HEK293 (cell line): ENCODE data around the gene SLC12A8.

ENCODE experiments used
- CTCF ChIA-PET: fragments of 350-600 bp; formaldehyde crosslinking; extraction: SDS; loops from one replicate; lab custom pipeline; 2021; ENCODE audit warnings: antibody characterized with exemption; lab: Yijun Ruan, JAX
- POLR2A ChIA-PET: fragments of 300-600 bp; formaldehyde crosslinking; extraction: SDS; loops from one replicate; lab custom pipeline; 2020; ENCODE audit warnings: antibody characterized with exemption, inconsistent platforms; lab: Yijun Ruan, JAX
- H3K27ac ChIP-seq: fragments of 200-500 bp; sonication (Bioruptor generic); 2 replicates; pipeline ENCODE4 v1.5.1; 2014; ENCODE audit warnings: low read depth, low read length, control low read depth, inconsistent platforms; ENCODE audit errors: extremely low read depth
- H3K36me3 ChIP-seq, 2 experiments: fragments of 200-500 bp in 1 of 2; sonication (Bioruptor generic) in 1 of 2; 1 replicate in 1 of 2; 2 replicates in 1 of 2; pipeline ENCODE4 v1.5.1; 2014 to 2017; ENCODE audit warnings: inconsistent platforms in 2 of 2, low read length in 2 of 2; ENCODE audit not compliant: control insufficient read depth in 2 of 2, insufficient read depth in 1 of 2
- H3K4me1 ChIP-seq: fragments of 200-500 bp; sonication (Bioruptor generic); 2 replicates; pipeline ENCODE4 v1.5.1; 2014; ENCODE audit warnings: mild to moderate bottlenecking, low read length, inconsistent platforms; ENCODE audit not compliant: control insufficient read depth, insufficient read depth
- H3K4me3 ChIP-seq: 2 replicates; pipeline ENCODE4 v1.5.1; 2011; ENCODE audit warnings: low read depth, mild to moderate bottlenecking, control low read depth, low read length, moderate library complexity
- H3K9me3 ChIP-seq: fragments of 200-500 bp; sonication (Bioruptor generic); 2 replicates; pipeline ENCODE4 v1.5.1; 2014; ENCODE audit warnings: low read depth, low read length, inconsistent platforms; ENCODE audit not compliant: control insufficient read depth, insufficient read depth
- BCL11A ChIP-seq: fragments of 450-650 bp; formaldehyde crosslinking; IDR thresholded peaks from 2 replicates; pipeline ENCODE4 v1.5.1; 2016; ENCODE audit warnings: low read depth, missing biosample characterization, missing genetic modification characterization
- GLIS2 ChIP-seq: fragments of 450-650 bp; formaldehyde crosslinking; IDR thresholded peaks from 2 replicates; pipeline ENCODE4 v1.5.1; 2016; ENCODE audit warnings: missing biosample characterization, missing genetic modification characterization
- HIC1 ChIP-seq: fragments of 450-650 bp; formaldehyde crosslinking; IDR thresholded peaks from 2 replicates; pipeline ENCODE4 v1.5.1; 2016; ENCODE audit warnings: missing biosample characterization, missing genetic modification characterization
- HOXC10 ChIP-seq: sonication (generic); formaldehyde crosslinking; IDR thresholded peaks from 2 replicates; pipeline ENCODE4 v1.8.1; 2023; ENCODE audit warnings: mild to moderate bottlenecking, missing genetic modification reagents
- KLF1 ChIP-seq: fragments of 450-650 bp; formaldehyde crosslinking; IDR thresholded peaks from 2 replicates; pipeline ENCODE4 v1.5.1; 2016; ENCODE audit warnings: missing biosample characterization, missing genetic modification characterization
- PRDM2 ChIP-seq: fragments of 450-650 bp; formaldehyde crosslinking; IDR thresholded peaks from 2 replicates; pipeline ENCODE4 v1.5.1; 2016; ENCODE audit warnings: missing biosample characterization, missing genetic modification characterization, borderline replicate concordance
- SCRT1 ChIP-seq: fragments of 450-650 bp; formaldehyde crosslinking; IDR thresholded peaks from 2 replicates; pipeline ENCODE4 v1.5.1; 2016; ENCODE audit warnings: missing biosample characterization, missing genetic modification characterization, borderline replicate concordance
- SETDB1 ChIP-seq: IDR thresholded peaks from one replicate; pipeline ENCODE4 v1.6.1; 2017; ENCODE audit warnings: mild to moderate bottlenecking, low read length, moderate library complexity, mixed read lengths; ENCODE audit not compliant: insufficient read length
- WT1 ChIP-seq: fragments of 450-650 bp; formaldehyde crosslinking; IDR thresholded peaks from 2 replicates; pipeline ENCODE4 v1.5.1; 2016; ENCODE audit warnings: missing biosample characterization, missing genetic modification characterization
- ZBTB17 ChIP-seq: fragments of 450-650 bp; formaldehyde crosslinking; IDR thresholded peaks from 2 replicates; pipeline ENCODE4 v1.5.1; 2016; ENCODE audit warnings: missing biosample characterization, missing genetic modification characterization
- ZNF112 ChIP-seq: fragments of 450-650 bp; formaldehyde crosslinking; IDR thresholded peaks from 2 replicates; pipeline ENCODE4 v1.5.0; 2017; ENCODE audit warnings: missing biosample characterization, missing genetic modification characterization
- ZNF114 ChIP-seq: fragments of 450-650 bp; formaldehyde crosslinking; IDR thresholded peaks from 2 replicates; pipeline ENCODE4 v1.5.0; 2017; ENCODE audit warnings: missing biosample characterization, missing genetic modification characterization
- ZNF132 ChIP-seq: fragments of 450-650 bp; formaldehyde crosslinking; IDR thresholded peaks from 2 replicates; pipeline ENCODE4 v1.5.1; 2017; ENCODE audit warnings: missing biosample characterization, missing genetic modification characterization, borderline replicate concordance
- ZNF174 ChIP-seq: fragments of 450-650 bp; formaldehyde crosslinking; IDR thresholded peaks from 2 replicates; pipeline ENCODE4 v1.5.0; 2017; ENCODE audit warnings: missing biosample characterization, mild to moderate bottlenecking, missing genetic modification characterization
- ZNF214 ChIP-seq: fragments of 450-650 bp; formaldehyde crosslinking; IDR thresholded peaks from 2 replicates; pipeline ENCODE4 v1.5.1; 2017; ENCODE audit warnings: missing biosample characterization, mild to moderate bottlenecking, missing genetic modification characterization, borderline replicate concordance
- ZNF221 ChIP-seq: fragments of 450-650 bp; formaldehyde crosslinking; IDR thresholded peaks from 2 replicates; pipeline ENCODE4 v1.5.1; 2017; ENCODE audit warnings: missing biosample characterization, missing genetic modification characterization, borderline replicate concordance
- ZNF23 ChIP-seq: fragments of 450-650 bp; formaldehyde crosslinking; IDR thresholded peaks from 2 replicates; pipeline ENCODE4 v1.5.1; 2016; ENCODE audit warnings: missing biosample characterization, missing genetic modification characterization, borderline replicate concordance
- ZNF416 ChIP-seq: fragments of 450-650 bp; formaldehyde crosslinking; IDR thresholded peaks from 2 replicates; pipeline ENCODE4 v1.5.1; 2016; ENCODE audit warnings: missing biosample characterization, missing genetic modification characterization
- ZNF514 ChIP-seq: fragments of 450-650 bp; formaldehyde crosslinking; IDR thresholded peaks from 2 replicates; pipeline ENCODE4 v1.5.1; 2016; ENCODE audit warnings: missing biosample characterization, missing genetic modification characterization
- ZNF529 ChIP-seq: fragments of 450-650 bp; formaldehyde crosslinking; IDR thresholded peaks from 2 replicates; pipeline ENCODE4 v1.5.1; 2017; ENCODE audit warnings: missing genetic modification characterization, missing biosample characterization; ENCODE audit not compliant: insufficient replicate concordance
- ZNF623 ChIP-seq: fragments of 450-650 bp; formaldehyde crosslinking; IDR thresholded peaks from 2 replicates; pipeline ENCODE4 v1.5.1; 2016; ENCODE audit warnings: missing biosample characterization, missing genetic modification characterization
- ZNF654 ChIP-seq: fragments of 450-650 bp; formaldehyde crosslinking; IDR thresholded peaks from 2 replicates; pipeline ENCODE4 v1.5.1; 2016; ENCODE audit warnings: low read depth, missing biosample characterization, missing genetic modification characterization
- ZSCAN18 ChIP-seq: fragments of 450-650 bp; formaldehyde crosslinking; IDR thresholded peaks from 2 replicates; pipeline ENCODE4 v1.5.1; 2016; ENCODE audit warnings: missing biosample characterization, missing genetic modification characterization
- ZSCAN30 ChIP-seq: fragments of 450-650 bp; IDR thresholded peaks from 2 replicates; pipeline ENCODE4 v1.5.1; 2018; ENCODE audit warnings: missing biosample characterization, mild to moderate bottlenecking, missing genetic modification characterization, moderate library complexity
- TF ChIP-seq, protein P1 (sequence below): fragments of 450-650 bp; formaldehyde crosslinking; IDR thresholded peaks from 2 replicates; pipeline ENCODE4 v1.5.1; 2017; ENCODE audit warnings: missing biosample characterization, missing genetic modification characterization

SLC12A8 gene

DNA sequence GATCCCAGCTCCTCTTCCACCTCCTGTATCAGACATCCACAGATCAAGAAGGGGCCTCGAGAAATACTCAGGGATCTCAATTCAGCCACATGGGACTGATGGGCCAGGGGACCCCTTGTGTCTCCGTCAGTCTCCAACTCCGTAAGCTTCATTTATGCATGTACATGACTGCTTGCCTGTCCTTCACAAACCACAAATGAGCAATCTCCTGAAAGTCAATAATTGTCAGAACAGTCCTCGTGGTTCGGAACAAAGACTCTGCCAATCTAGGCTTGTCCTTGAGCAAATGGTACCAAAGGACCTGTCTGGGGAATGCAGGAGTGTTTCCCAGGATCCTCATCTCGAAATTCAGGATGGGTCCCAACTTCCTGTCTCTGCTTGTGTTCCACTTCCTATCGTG is 20.8 kb downstream of the SLC12A8 start:
- H3K4me3 ChIP-seq: no peak overlapping the region
- H3K36me3 ChIP-seq: no peaks in the 10 kb centered on the region
- no peak overlapping the region for H3K27ac ChIP-seq
- H3K4me1 ChIP-seq: no peaks in the 10 kb centered on the region
- ChIA-PET POLR2A (interaction anchor here (0.6 kb wide), 1 partner anchor 25 kb away, joined by 3 read pairs; no protein-coding TSS in a partner anchor), CTCF (interaction anchor here (0.6 to 1.0 kb wide), 2 partner anchors 41 to 116 kb away, joined by 3 read pairs; no protein-coding TSS in a partner anchor)
- no peaks in the 10 kb centered on the region for H3K9me3 ChIP-seq
- TF ChIP-seq ZNF416 (no peak), ZNF529 (tag by site-specific recombination) (no peak), ZBTB17 (no peak), PRDM2 (no peak), ZNF174 (tag by site-specific recombination) (no peak), ZSCAN18 (tag by site-specific recombination) (no peak), HIC1 (tag by site-specific recombination) (no peak), ZNF654 (tag by site-specific recombination) (no peak), WT1 (no peak), HOXC10 (CRISPR knock-in tag) (no peak), BCL11A (tag by site-specific recombination) (no peak), ZNF114 (tag by site-specific recombination) (no peak), ZNF214 (no peak), ZNF112 (tag by site-specific recombination) (no peak)
- TF ChIP-seq, protein P1, sequence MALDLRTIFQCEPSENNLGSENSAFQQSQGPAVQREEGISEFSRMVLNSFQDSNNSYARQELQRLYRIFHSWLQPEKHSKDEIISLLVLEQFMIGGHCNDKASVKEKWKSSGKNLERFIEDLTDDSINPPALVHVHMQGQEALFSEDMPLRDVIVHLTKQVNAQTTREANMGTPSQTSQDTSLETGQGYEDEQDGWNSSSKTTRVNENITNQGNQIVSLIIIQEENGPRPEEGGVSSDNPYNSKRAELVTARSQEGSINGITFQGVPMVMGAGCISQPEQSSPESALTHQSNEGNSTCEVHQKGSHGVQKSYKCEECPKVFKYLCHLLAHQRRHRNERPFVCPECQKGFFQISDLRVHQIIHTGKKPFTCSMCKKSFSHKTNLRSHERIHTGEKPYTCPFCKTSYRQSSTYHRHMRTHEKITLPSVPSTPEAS (tag by site-specific recombination): no peak

DNA sequence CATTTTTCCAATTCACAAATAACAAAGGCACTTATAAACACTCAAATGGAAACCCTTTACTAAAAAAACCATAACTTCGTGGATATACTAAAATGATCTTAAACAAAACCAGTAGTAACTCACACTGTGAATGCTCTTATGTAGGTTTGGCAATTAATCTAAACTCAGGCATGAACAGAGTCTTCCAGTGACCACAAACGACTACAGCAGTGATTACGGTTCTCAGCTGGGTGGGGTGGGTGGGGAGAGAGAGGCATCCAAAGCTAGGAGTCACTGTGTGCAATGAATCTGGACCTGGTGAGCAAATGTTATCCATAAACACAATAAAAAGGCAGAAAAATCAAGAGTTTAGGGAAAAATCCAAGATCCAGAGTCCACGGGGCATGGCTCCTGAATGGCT is 21.3 kb downstream of the SLC12A8 start:
- ChIA-PET POLR2A (no interaction called here), CTCF (interaction anchor here (0.6 to 1.0 kb wide), 2 partner anchors 41 to 116 kb away, joined by 3 read pairs; no protein-coding TSS in a partner anchor)
- Histone ChIP-seq H3K4me3 (no peak overlapping the region), H3K27ac (no peak overlapping the region), H3K9me3 (no peaks in the 10 kb centered on the region), H3K4me1 (no peaks in the 10 kb centered on the region), H3K36me3 (no peaks in the 10 kb centered on the region)
- TF ChIP-seq ZNF214 (no peak), SETDB1 (no peak), ZNF221 (tag by site-specific recombination) (no peak), GLIS2 (no peak), KLF1 (tag by site-specific recombination) (no peak), ZNF23 (tag by site-specific recombination) (no peak), SCRT1 (tag by site-specific recombination) (no peak), ZNF132 (tag by site-specific recombination) (no peak), ZNF514 (tag by site-specific recombination) (no peak), ZSCAN30 (tag by site-specific recombination) (no peak), ZNF623 (tag by site-specific recombination) (no peak)
